Mammary epithelial cell (primary cell): ENCODE measurements around the gene ALG9.

Experiments
- CTCF ChIP-seq, 2 donors: IDR thresholded peaks in 1 of 2; conservative IDR thresholded peaks in 1 of 2; 2 replicates each; pipeline ENCODE4 v1.5.1; 2011 to 2012; ENCODE audit warnings: inconsistent platforms in 2 of 2, low read length in 2 of 2, mild to moderate bottlenecking in 2 of 2, control low read depth in 1 of 2, low read depth in 1 of 2; ENCODE audit not compliant: insufficient read depth in 1 of 2; ENCODE audit errors: extremely low read depth in 1 of 2
- EZH2 ChIP-seq: IDR thresholded peaks from 2 replicates; pipeline ENCODE4 v1.6.1; 2012; ENCODE audit warnings: low read length, inconsistent platforms, borderline replicate concordance

GRCh38 chr11:111761036-111761435 lies 110.3 kb downstream of the ALG9 start:
- TF ChIP-seq EZH2 (no peak), CTCF (conservative IDR thresholded peaks at IDR 0.05 in 1 of 2, IDR thresholded peaks at IDR 0.05 in 1 of 2; ENCODE audit: extremely low read depth in 1 of 2, insufficient read depth in 1 of 2, low read depth in 1 of 2, low read length in 2 of 2) (no peak)
